Liver (tissue), 9 donors: ENCODE data around the gene IRAK2. TPM values are rescaled to one million over a fixed set of nuclear protein-coding genes. Genes with fewer than 3 reads are reported as not detected.

Source experiments
- DNase-seq: peaks from one replicate; pipeline ENCODE4 v3.0.0-alpha.2; 2017; ENCODE audit warnings: low spot score
- H3K27ac ChIP-seq, 2 donors: one replicate each; pipeline ENCODE4 v1.7.0; 2013; ENCODE audit warnings: inconsistent platforms in 2 of 2, low read length in 2 of 2, control low read depth in 1 of 2, low read depth in 1 of 2, mild to moderate bottlenecking in 1 of 2
- H3K27me3 ChIP-seq, 4 donors: one replicate each; pipeline versions ENCODE4 v1.6.1 to v1.7.0; 2013; ENCODE audit warnings: low read length in 3 of 4, inconsistent platforms in 1 of 4, mild to moderate bottlenecking in 1 of 4, moderate library complexity in 1 of 4; ENCODE audit not compliant: control insufficient read depth in 4 of 4, insufficient read depth in 4 of 4
- H3K36me3 ChIP-seq, 4 donors: one replicate each; pipeline versions ENCODE4 v1.6.1 to v1.7.0; 2013; ENCODE audit warnings: low read length in 3 of 4, mild to moderate bottlenecking in 3 of 4, low read depth in 1 of 4, moderate library complexity in 1 of 4; ENCODE audit not compliant: control insufficient read depth in 4 of 4, insufficient read depth in 3 of 4
- H3K4me1 ChIP-seq, 4 donors: one replicate each; pipeline versions ENCODE4 v1.6.1 to v1.7.0; 2013; ENCODE audit warnings: low read length in 3 of 4, mild to moderate bottlenecking in 3 of 4, moderate library complexity in 1 of 4; ENCODE audit not compliant: control insufficient read depth in 4 of 4, insufficient read depth in 4 of 4
- H3K4me3 ChIP-seq, 3 donors: one replicate each; pipeline versions ENCODE4 v1.6.1 to v1.7.0; 2013; ENCODE audit warnings: low read length in 3 of 3, control low read depth in 1 of 3, low read depth in 1 of 3, mild to moderate bottlenecking in 1 of 3
- H3K9ac ChIP-seq, 2 donors: one replicate each; pipeline ENCODE4 v1.7.0; 2013; ENCODE audit warnings: low read length in 2 of 2, mild to moderate bottlenecking in 2 of 2, moderate library complexity in 2 of 2, control low read depth in 1 of 2, low read depth in 1 of 2
- H3K9me3 ChIP-seq, 4 donors: one replicate each; pipeline versions ENCODE4 v1.6.1 to v1.7.0; 2013; ENCODE audit warnings: low read length in 3 of 4; ENCODE audit not compliant: control insufficient read depth in 4 of 4
- ATF3 ChIP-seq: IDR thresholded peaks from 2 replicates; pipeline ENCODE4 v1.6.1; 2016; ENCODE audit warnings: antibody characterized with exemption
- EGR1 ChIP-seq, 2 donors: IDR thresholded peaks; 2 replicates each; pipeline ENCODE4 v1.6.1; 2016 to 2018; ENCODE audit warnings: antibody characterized with exemption in 2 of 2, low read depth in 2 of 2
- FOXA1 ChIP-seq: IDR thresholded peaks from 2 replicates; pipeline ENCODE4 v1.6.1; 2016; ENCODE audit warnings: antibody characterized with exemption
- FOXA2 ChIP-seq: IDR thresholded peaks from 2 replicates; pipeline ENCODE4 v1.6.1; 2016; ENCODE audit warnings: antibody characterized with exemption
- GABPA ChIP-seq, 2 donors: IDR thresholded peaks in 1 of 2; conservative IDR thresholded peaks in 1 of 2; 2 replicates each; pipeline ENCODE4 v1.6.1; 2016; ENCODE audit warnings: antibody characterized with exemption in 2 of 2, mild to moderate bottlenecking in 1 of 2, moderate library complexity in 1 of 2
- HNF4A ChIP-seq, 2 donors: conservative IDR thresholded peaks; 2 replicates each; pipeline ENCODE4 v1.6.1; 2016; ENCODE audit warnings: antibody characterized with exemption in 2 of 2, mild to moderate bottlenecking in 2 of 2
- HNF4G ChIP-seq: IDR thresholded peaks from 2 replicates; pipeline ENCODE4 v1.6.1; 2016; ENCODE audit warnings: antibody characterized with exemption
- JUND ChIP-seq, 2 donors: IDR thresholded peaks; 2 replicates each; pipeline ENCODE4 v1.6.1; 2016; ENCODE audit warnings: antibody characterized with exemption in 2 of 2
- MAX ChIP-seq: IDR thresholded peaks from 2 replicates; pipeline ENCODE4 v1.6.1; 2016; ENCODE audit warnings: antibody characterized with exemption
- NR2F2 ChIP-seq: IDR thresholded peaks from 2 replicates; pipeline ENCODE4 v1.6.1; 2016; ENCODE audit warnings: antibody characterized with exemption
- RAD21 ChIP-seq, 2 donors: IDR thresholded peaks; 2 replicates each; pipeline ENCODE4 v1.6.1; 2016; ENCODE audit warnings: antibody characterized with exemption in 2 of 2, mild to moderate bottlenecking in 2 of 2
- RXRA ChIP-seq, 2 donors: IDR thresholded peaks; 2 replicates each; pipeline ENCODE4 v1.6.1; 2017 to 2018; ENCODE audit warnings: antibody characterized with exemption in 2 of 2, mild to moderate bottlenecking in 1 of 2
- SP1 ChIP-seq: IDR thresholded peaks from 2 replicates; pipeline ENCODE4 v1.6.1; 2018; ENCODE audit warnings: antibody characterized with exemption, mild to moderate bottlenecking
- YY1 ChIP-seq: IDR thresholded peaks from 2 replicates; pipeline ENCODE4 v1.6.1; 2016; ENCODE audit warnings: antibody characterized with exemption, mild to moderate bottlenecking
- WGBS: extraction: QIAGEN DNeasy Blood & Tissue Kit; methylation state at CpG from one replicate; pipeline ENCODE4 v1.1.7; 2013; 5-methylcytosine and 5-hydroxymethylcytosine counted together
- polyA plus RNA-seq, 2 donors: library from polyadenylated mRNA; stranded (reverse) in 1 of 2; unstranded in 1 of 2; fragments of 200-250 nt in 1 of 2; fragments of >200 nt in 1 of 2; fragmentation: Nextera tagmentation in 1 of 2; extraction: Ambion mirVana in 1 of 2; gene quantifications; one replicate each; pipeline versions ENCODE4 v1.2.1 to v1.2.3, GENCODE V29; 2013 to 2015
- total RNA-seq, 2 donors: library from RNA; depleted of rRNA; stranded (reverse); fragments of >200 nt; gene quantifications; one replicate each; pipeline ENCODE4 v1.2.3, GENCODE V29; 2014
- TF ChIP-seq, protein P1 (sequence below): fragments of 150-350 bp; IDR thresholded peaks from 2 replicates; pipeline ENCODE4 v1.5.1; 2017; ENCODE audit warnings: improper control_type of control experiment, low read depth, low read length; ENCODE audit not compliant: missing input control
- TF ChIP-seq, protein P2 (sequence below): IDR thresholded peaks from 2 replicates; pipeline ENCODE4 v1.6.1; 2016; ENCODE audit warnings: antibody characterized with exemption
- donor health status: healthy.
- donor health status: healthy.
- donor health status: healthy.
- donor health status: healthy.
- donor health status: healthy.

IRAK2 gene
- total and polyA plus RNA-seq, 4 donors, result 2.7 to 9.3 (median 5.9) TPM

DNA sequence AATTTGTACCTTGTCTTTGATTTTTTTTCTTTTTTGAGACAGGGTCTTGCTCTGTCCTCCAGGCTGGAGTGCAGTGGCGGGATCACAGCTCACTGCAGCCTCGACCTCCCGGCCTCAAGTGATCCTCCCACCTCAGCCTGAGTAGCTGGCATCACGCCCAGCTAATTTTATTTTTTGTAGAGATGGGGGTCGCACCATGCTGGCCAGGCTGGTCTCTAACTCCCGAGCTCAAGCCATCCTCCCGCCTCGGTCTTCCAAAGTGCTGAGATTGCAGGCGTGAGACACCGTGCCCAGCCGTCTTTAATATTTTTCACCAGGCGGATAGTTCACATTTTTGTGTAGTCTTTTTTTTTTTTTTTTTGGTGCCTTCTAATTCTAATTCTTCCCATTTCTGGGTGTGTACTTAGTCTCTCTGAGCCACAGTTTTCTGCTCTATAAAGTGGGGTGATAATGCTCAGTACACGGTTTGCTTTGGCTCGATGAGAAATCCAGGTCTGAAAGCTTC is 83.0 kb downstream of the IRAK2 start (continued):
- TF ChIP-seq, protein P1, sequence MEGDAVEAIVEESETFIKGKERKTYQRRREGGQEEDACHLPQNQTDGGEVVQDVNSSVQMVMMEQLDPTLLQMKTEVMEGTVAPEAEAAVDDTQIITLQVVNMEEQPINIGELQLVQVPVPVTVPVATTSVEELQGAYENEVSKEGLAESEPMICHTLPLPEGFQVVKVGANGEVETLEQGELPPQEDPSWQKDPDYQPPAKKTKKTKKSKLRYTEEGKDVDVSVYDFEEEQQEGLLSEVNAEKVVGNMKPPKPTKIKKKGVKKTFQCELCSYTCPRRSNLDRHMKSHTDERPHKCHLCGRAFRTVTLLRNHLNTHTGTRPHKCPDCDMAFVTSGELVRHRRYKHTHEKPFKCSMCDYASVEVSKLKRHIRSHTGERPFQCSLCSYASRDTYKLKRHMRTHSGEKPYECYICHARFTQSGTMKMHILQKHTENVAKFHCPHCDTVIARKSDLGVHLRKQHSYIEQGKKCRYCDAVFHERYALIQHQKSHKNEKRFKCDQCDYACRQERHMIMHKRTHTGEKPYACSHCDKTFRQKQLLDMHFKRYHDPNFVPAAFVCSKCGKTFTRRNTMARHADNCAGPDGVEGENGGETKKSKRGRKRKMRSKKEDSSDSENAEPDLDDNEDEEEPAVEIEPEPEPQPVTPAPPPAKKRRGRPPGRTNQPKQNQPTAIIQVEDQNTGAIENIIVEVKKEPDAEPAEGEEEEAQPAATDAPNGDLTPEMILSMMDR, result no peak

DNA sequence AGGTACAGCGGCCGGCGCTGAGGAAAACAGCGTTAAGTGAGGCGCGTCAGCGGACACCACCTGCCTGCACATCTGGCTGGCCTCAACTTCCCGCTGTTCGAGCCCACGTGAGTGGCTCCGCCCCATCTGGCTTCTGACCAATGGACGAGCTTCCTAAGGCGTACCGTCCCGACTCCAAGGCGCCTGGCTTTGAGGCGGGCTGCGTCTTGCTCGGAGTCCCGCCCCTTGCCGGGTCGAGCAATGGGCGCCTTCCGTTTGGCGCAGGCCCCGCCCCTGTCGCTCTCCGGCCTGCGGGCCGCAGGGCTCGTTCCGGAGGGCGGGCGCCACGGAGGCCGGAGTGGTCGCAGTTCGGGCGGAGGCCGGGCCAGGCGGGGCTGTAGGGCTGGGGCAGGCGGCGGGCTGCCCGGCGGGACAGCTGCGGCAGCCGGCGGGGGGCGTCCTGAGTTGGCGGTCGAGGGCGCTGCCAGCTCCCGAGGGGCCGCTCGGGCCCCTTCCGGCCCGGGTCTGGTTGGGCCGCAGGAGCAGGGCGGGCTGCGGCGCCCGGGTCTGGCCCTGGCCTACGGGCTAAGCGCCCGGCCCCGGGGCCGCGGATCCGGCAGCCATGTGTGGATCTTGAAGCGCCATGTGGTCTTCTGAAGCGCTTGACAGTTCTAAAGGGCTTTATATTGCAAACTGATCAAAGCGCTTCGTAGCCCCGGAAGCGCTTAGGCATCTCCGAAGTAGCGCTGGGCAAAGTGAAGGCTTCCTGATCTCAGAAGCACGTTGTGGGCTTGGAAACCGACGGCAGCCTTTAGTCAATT is 83.7 kb downstream of the IRAK2 start, which contains the start of gene TATDN2:
Gene TATDN2 (plus strand): TSS at position 276 of the 800 bp plus-strand sequence. CDS start 742 bp downstream, outside the sequence.
- peaks cover 0 to 10% (median 2%) of the 10 kb centered on the region in 4 donors for H3K9me3 ChIP-seq
- TF ChIP-seq SP1, result peak; percentile 57
- TF ChIP-seq JUND (IDR thresholded peaks at IDR 0.05), result peak in 1 of 2 donors; percentile 27
- no peak for TF ChIP-seq ATF3
- TF ChIP-seq MAX, result peak; percentile 79
- peak; percentile 43 for TF ChIP-seq HNF4G
- TF ChIP-seq YY1, result peak; percentile 78
- no peak for TF ChIP-seq NR2F2
- TF ChIP-seq RAD21 (IDR thresholded peaks at IDR 0.05), result peak in 1 of 2 donors; percentile 46
- TF ChIP-seq EGR1 (IDR thresholded peaks at IDR 0.05; ENCODE audit: low read depth in 2 of 2), result no peak
- TF ChIP-seq HNF4A (conservative IDR thresholded peaks at IDR 0.05), result peak; percentile 41 to 56
- peak in 1 of 2 donors; percentile 66 for TF ChIP-seq GABPA (IDR thresholded peaks at IDR 0.05 in 1 of 2, conservative IDR thresholded peaks at IDR 0.05 in 1 of 2)
- TF ChIP-seq RXRA (IDR thresholded peaks at IDR 0.05), result peak; percentile 10 to 27
- H3K27ac ChIP-seq, result peak within 1 kb of the TSS; percentile 70 to 71
- peaks cover 0 to 10% (median 6%) of the 10 kb centered on the region in 4 donors for H3K36me3 ChIP-seq
- no peaks in the 10 kb centered on the region for H3K27me3 ChIP-seq
- peak; percentile 93 for DNase-seq
- H3K4me3 ChIP-seq, result peak within 1 kb of the TSS; percentile 72 to 90 (median 78)
- under 1% methylated on average over 80 of the region's 80 CpGs for WGBS
- peak within 1 kb of the TSS; percentile 66 to 90 for H3K9ac ChIP-seq
- peaks cover 2 to 25% (median 14%) of the 10 kb centered on the region in 4 donors for H3K4me1 ChIP-seq

- peak overlapping the region; percentile 70 to 71 for H3K27ac ChIP-seq
- H3K27me3 ChIP-seq, result no peaks in the 10 kb centered on the region
- WGBS, result 9% methylated on average over 32 of the region's 32 CpGs
- H3K4me1 ChIP-seq, result peaks cover 2 to 29% (median 15%) of the 10 kb centered on the region in 4 donors
- no peak for TF ChIP-seq FOXA1
- no peak for TF ChIP-seq SP1
- TF ChIP-seq, protein P2, sequence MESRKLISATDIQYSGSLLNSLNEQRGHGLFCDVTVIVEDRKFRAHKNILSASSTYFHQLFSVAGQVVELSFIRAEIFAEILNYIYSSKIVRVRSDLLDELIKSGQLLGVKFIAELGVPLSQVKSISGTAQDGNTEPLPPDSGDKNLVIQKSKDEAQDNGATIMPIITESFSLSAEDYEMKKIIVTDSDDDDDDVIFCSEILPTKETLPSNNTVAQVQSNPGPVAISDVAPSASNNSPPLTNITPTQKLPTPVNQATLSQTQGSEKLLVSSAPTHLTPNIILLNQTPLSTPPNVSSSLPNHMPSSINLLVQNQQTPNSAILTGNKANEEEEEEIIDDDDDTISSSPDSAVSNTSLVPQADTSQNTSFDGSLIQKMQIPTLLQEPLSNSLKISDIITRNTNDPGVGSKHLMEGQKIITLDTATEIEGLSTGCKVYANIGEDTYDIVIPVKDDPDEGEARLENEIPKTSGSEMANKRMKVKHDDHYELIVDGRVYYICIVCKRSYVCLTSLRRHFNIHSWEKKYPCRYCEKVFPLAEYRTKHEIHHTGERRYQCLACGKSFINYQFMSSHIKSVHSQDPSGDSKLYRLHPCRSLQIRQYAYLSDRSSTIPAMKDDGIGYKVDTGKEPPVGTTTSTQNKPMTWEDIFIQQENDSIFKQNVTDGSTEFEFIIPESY, result no peak
- no peak for TF ChIP-seq HNF4A (conservative IDR thresholded peaks at IDR 0.05)
- TF ChIP-seq JUND (IDR thresholded peaks at IDR 0.05), result no peak
- TF ChIP-seq EGR1 (IDR thresholded peaks at IDR 0.05; ENCODE audit: low read depth in 2 of 2), result no peak
- no peak for TF ChIP-seq HNF4G
- TF ChIP-seq FOXA2, result no peak
- peak; percentile 39 for DNase-seq
- peak overlapping the region; percentile 66 to 90 for H3K9ac ChIP-seq
- H3K4me3 ChIP-seq, result peak overlapping the region; percentile 72 to 90 (median 78)
- H3K9me3 ChIP-seq, result peaks cover 0 to 10% (median 0%) of the 10 kb centered on the region in 4 donors
- peaks cover 0 to 11% (median 7%) of the 10 kb centered on the region in 4 donors for H3K36me3 ChIP-seq
Measured at GRCh38 chr3:10248984-10249748, 84.4 kb downstream of the IRAK2 start.
